ENCODE results near the gene RRAS2.

DNA sequence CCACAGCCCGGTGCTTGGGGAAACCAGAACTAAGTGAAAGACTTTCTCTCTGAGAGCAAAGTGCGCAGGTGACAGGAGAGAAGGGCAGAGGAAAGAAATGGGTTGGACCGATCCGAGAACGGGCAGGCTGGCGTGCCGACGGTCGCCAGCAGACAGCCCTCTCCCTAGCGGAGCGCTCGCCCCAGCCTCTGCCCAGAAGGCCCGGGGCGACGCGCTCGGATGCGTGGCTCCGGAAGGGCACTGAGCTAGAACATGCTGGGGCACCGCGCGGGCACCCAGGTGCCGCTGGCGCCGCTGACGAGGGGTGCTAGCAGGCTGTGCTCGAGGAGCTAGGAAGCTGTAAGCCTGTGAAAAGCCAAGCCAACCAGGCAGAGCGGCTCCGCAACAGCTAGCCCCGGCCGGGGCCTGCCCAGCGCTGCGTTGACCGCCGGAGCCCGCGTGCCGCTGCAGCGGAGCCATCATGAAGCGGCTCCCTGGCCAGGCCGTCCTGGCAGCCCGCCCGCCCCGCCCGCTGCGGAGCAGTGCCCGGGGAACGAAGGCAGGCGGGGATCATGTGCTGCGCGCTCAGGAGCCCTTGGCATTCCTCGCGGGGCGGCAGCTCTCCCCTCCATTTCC is 22.1 kb upstream of the RRAS2 start:
- TF ChIP-seq, protein P1, sequence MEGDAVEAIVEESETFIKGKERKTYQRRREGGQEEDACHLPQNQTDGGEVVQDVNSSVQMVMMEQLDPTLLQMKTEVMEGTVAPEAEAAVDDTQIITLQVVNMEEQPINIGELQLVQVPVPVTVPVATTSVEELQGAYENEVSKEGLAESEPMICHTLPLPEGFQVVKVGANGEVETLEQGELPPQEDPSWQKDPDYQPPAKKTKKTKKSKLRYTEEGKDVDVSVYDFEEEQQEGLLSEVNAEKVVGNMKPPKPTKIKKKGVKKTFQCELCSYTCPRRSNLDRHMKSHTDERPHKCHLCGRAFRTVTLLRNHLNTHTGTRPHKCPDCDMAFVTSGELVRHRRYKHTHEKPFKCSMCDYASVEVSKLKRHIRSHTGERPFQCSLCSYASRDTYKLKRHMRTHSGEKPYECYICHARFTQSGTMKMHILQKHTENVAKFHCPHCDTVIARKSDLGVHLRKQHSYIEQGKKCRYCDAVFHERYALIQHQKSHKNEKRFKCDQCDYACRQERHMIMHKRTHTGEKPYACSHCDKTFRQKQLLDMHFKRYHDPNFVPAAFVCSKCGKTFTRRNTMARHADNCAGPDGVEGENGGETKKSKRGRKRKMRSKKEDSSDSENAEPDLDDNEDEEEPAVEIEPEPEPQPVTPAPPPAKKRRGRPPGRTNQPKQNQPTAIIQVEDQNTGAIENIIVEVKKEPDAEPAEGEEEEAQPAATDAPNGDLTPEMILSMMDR (IDR thresholded peaks at IDR 0.05), result no peak
- TF ChIP-seq, protein P2, sequence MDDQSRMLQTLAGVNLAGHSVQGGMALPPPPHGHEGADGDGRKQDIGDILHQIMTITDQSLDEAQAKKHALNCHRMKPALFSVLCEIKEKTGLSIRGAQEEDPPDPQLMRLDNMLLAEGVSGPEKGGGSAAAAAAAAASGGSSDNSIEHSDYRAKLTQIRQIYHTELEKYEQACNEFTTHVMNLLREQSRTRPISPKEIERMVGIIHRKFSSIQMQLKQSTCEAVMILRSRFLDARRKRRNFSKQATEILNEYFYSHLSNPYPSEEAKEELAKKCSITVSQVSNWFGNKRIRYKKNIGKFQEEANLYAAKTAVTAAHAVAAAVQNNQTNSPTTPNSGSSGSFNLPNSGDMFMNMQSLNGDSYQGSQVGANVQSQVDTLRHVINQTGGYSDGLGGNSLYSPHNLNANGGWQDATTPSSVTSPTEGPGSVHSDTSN (IDR thresholded peaks at IDR 0.05), result no peak

All from SK-N-SH (cell line).